Measurements from ENCODE around the gene KRT3.
"Not testable (repeated sequence)": the region's sequence is repeated elsewhere in the genome, so short reads cannot be mapped to it uniquely, and the experiment has no call there.

The KRT3 gene

GRCh38 chr12:52796839-52797528 is 1.1 kb upstream of the KRT3 start:
- no peak for DNase-seq

- no peak for DNase-seq
These were observed 495 bp upstream of the KRT3 start for GRCh38 chr12:52796429-52796794.

- DNase-seq, result not testable (repeated sequence)
These were observed 614 bp downstream of the KRT3 start for GRCh38 chr12:52795332-52795674.

- no peak for DNase-seq
These were observed 1.2 kb downstream of the KRT3 start for GRCh38 chr12:52794479-52795331.

GRCh38 chr12:52792185-52793029 is 3.5 kb downstream of the KRT3 start:
- DNase-seq, result no peak

GRCh38 chr12:52791271-52792184 is 4.4 kb downstream of the KRT3 start:
- DNase-seq, result no peak

GRCh38 chr12:52790427-52791270 is 5.3 kb downstream of the KRT3 start:
- no peak for DNase-seq

GRCh38 chr12:52789637-52790426 is 6.1 kb downstream of the KRT3 start:
- DNase-seq, result no peak

- no peak for DNase-seq
These were observed 6.9 kb downstream of the KRT3 start for GRCh38 chr12:52788876-52789636.

- no peak for DNase-seq
These were observed 7.6 kb downstream of the KRT3 start for GRCh38 chr12:52788192-52788875.

GRCh38 chr12:52787324-52788191 is 8.4 kb downstream of the KRT3 start:
- DNase-seq, result no peak

- DNase-seq, result no peak
These were observed 11.0 kb downstream of the KRT3 start for GRCh38 chr12:52784909-52785308.

- DNase-seq, result no peak
These were observed 12.2 kb downstream of the KRT3 start for GRCh38 chr12:52783563-52784316.

GRCh38 chr12:52782502-52782901 is 13.4 kb downstream of the KRT3 start:
- no peak for DNase-seq

GRCh38 chr12:52781399-52782082 is 14.4 kb downstream of the KRT3 start:
- no peak for DNase-seq

GRCh38 chr12:52779914-52780313 is 16.0 kb downstream of the KRT3 start:
- no peak for DNase-seq

GRCh38 chr12:52778833-52779232 is 17.1 kb downstream of the KRT3 start:
- DNase-seq, result no peak

Data from NCI-H2029 (cell line).